HepG2 (cell line): Measurements from ENCODE around the gene AP2S1. TPM values are rescaled to one million over a fixed set of nuclear protein-coding genes. Genes with fewer than 3 reads are reported as not detected.

ENCODE experiments used
- BCL6 ChIP-seq: IDR thresholded peaks from 2 replicates; pipeline ENCODE4 v1.6.1; 2016; ENCODE audit warnings: missing genetic modification reagents, missing compliant biosample characterization
- ESRRA ChIP-seq: sonication (generic); formaldehyde crosslinking; IDR thresholded peaks from 2 replicates; pipeline ENCODE4 v1.5.1; 2020; ENCODE audit warnings: mild to moderate bottlenecking, low read depth, missing genetic modification reagents
- ETV6 ChIP-seq: sonication (generic); formaldehyde crosslinking; conservative IDR thresholded peaks from 2 replicates; pipeline ENCODE4 v1.4.0; 2020; ENCODE audit warnings: missing genetic modification reagents
- MZF1 ChIP-seq: sonication (generic); formaldehyde crosslinking; IDR thresholded peaks from 2 replicates; pipeline ENCODE4 v1.8.1; 2023; ENCODE audit warnings: mild to moderate bottlenecking, missing genetic modification reagents, borderline replicate concordance
- SATB2 ChIP-seq: sonication (generic); formaldehyde crosslinking; IDR thresholded peaks from 2 replicates; pipeline ENCODE4 v1.5.0; 2020; ENCODE audit warnings: missing genetic modification reagents
- SMYD3 ChIP-seq: sonication (generic); formaldehyde crosslinking; IDR thresholded peaks from 2 replicates; pipeline ENCODE4 v1.8.1; 2023; ENCODE audit warnings: mild to moderate bottlenecking, missing genetic modification reagents
- SSRP1 ChIP-seq: IDR thresholded peaks from 2 replicates; pipeline ENCODE4 v1.6.1; 2016; ENCODE audit warnings: control low read depth
- TCF7 ChIP-seq: sonication (generic); IDR thresholded peaks from 2 replicates; pipeline ENCODE4 v1.6.1; 2016; ENCODE audit warnings: antibody characterized with exemption, low read depth
- TEF ChIP-seq: sonication (generic); formaldehyde crosslinking; IDR thresholded peaks from 2 replicates; pipeline ENCODE4 v1.5.0; 2020; ENCODE audit warnings: missing genetic modification reagents
- YEATS2 ChIP-seq: sonication (generic); formaldehyde crosslinking; IDR thresholded peaks from 2 replicates; pipeline ENCODE4 v1.4.0; 2020; ENCODE audit warnings: missing genetic modification reagents, borderline replicate concordance
- ZNF280D ChIP-seq: sonication (generic); formaldehyde crosslinking; IDR thresholded peaks from 2 replicates; pipeline ENCODE4 v1.5.1; 2020; ENCODE audit warnings: mild to moderate bottlenecking, missing genetic modification reagents
- ZNF281 ChIP-seq: sonication (generic); formaldehyde crosslinking; IDR thresholded peaks from 2 replicates; pipeline ENCODE4 v1.4.0; 2020; ENCODE audit warnings: missing genetic modification reagents, borderline replicate concordance
- ZNF292 ChIP-seq: sonication (generic); formaldehyde crosslinking; IDR thresholded peaks from 2 replicates; pipeline ENCODE4 v1.8.1; 2022; ENCODE audit warnings: mild to moderate bottlenecking, low read depth, missing genetic modification reagents, borderline replicate concordance
- ZNF414 ChIP-seq: sonication (generic); formaldehyde crosslinking; IDR thresholded peaks from 2 replicates; pipeline ENCODE4 v1.5.0; 2020; ENCODE audit warnings: missing genetic modification reagents
- ZNF564 ChIP-seq: sonication (generic); formaldehyde crosslinking; IDR thresholded peaks from 2 replicates; pipeline ENCODE4 v1.8.1; 2023; ENCODE audit warnings: mild to moderate bottlenecking, missing genetic modification reagents
- ZNF678 ChIP-seq: sonication (generic); formaldehyde crosslinking; IDR thresholded peaks from 2 replicates; pipeline ENCODE4 v1.4.0; 2020; ENCODE audit warnings: mild to moderate bottlenecking, missing genetic modification reagents
- ZNF687 ChIP-seq: sonication (generic); formaldehyde crosslinking; IDR thresholded peaks from 2 replicates; pipeline ENCODE4 v1.5.1; 2020; ENCODE audit warnings: mild to moderate bottlenecking, missing genetic modification reagents, moderate library complexity
- ZNF746 ChIP-seq: sonication (generic); formaldehyde crosslinking; IDR thresholded peaks from 2 replicates; pipeline ENCODE4 v1.8.0; 2022; ENCODE audit warnings: mild to moderate bottlenecking, missing genetic modification reagents
- ZSCAN9 ChIP-seq: IDR thresholded peaks from 2 replicates; pipeline ENCODE4 v1.6.1; 2016; ENCODE audit warnings: borderline replicate concordance
- polyA plus RNA-seq, 8 experiments: library from polyadenylated mRNA; depleted of rRNA in 3 of 8; stranded (reverse) in 7 of 8; unstranded in 1 of 8; fragments of >200 nt; fragmentation: Illumina TruSeq in 4 of 8; extraction: Trizol in 4 of 8; gene quantifications; 2 replicates each; pipeline versions ENCODE4 v1.2.1 to v1.2.3, GENCODE V29; 2011 to 2016; ENCODE audit warnings: low read depth in 4 of 8, missing spikeins in 1 of 8, mixed read lengths in 1 of 8; ENCODE audit not compliant: insufficient read depth in 1 of 8
- total RNA-seq, 5 experiments: library from RNA; depleted of rRNA; stranded (reverse); fragments of >200 nt; fragmentation: Illumina TruSeq; extraction: Trizol; gene quantifications; 2 replicates each; pipeline ENCODE4 v1.2.3, GENCODE V29; 2016; ENCODE audit warnings: low read depth in 1 of 5

The AP2S1 gene
- total and polyA plus RNA-seq, 2 of the 13 experiments (the other 11 are each of a cell fraction or from before 2014, with no cell fraction given): 45.2 to 86.1 TPM

- TF ChIP-seq TEF (CRISPR knock-in tag) (no peak), BCL6 (CRISPR knock-in tag) (no peak), ESRRA (CRISPR knock-in tag) (no peak), ZSCAN9 (no peak), YEATS2 (CRISPR knock-in tag) (no peak), ZNF678 (CRISPR knock-in tag) (no peak), ETV6 (CRISPR knock-in tag) (no peak), TCF7 (no peak), ZNF746 (CRISPR knock-in tag) (no peak), ZNF292 (peak; percentile 32; the same call in 1 of the 2 replicates), ZNF280D (CRISPR knock-in tag) (no peak), SMYD3 (CRISPR knock-in tag) (no peak), SSRP1 (CRISPR knock-in tag) (no peak), ZNF414 (CRISPR knock-in tag) (no peak), ZNF281 (CRISPR knock-in tag) (no peak), ZNF687 (peak; percentile 37; the same call in 1 of the 2 replicates), SATB2 (CRISPR knock-in tag) (no peak), ZNF564 (CRISPR knock-in tag) (no peak), MZF1 (no peak)
These were observed 45.6 kb upstream of the AP2S1 start (continued) for GRCh38 chr19:46896076-46896794.
